ENCODE results near the gene ABLIM2. TPM values are rescaled to one million over a fixed set of nuclear protein-coding genes. Genes with fewer than 3 reads are reported as not detected.

ABLIM2 gene
- total RNA-seq, 4 donors from 2014 or later, result 4.2 to 28.5 (median 8.7) TPM

GRCh38 chr4:8136972-8137710, 21.5 kb downstream of the ABLIM2 start:
- intact Hi-C loops (cut with DNase I), result no loop called here
- no peak overlapping the region for H3K4me3 ChIP-seq
- DNase-seq (ENCODE audit: extremely low spot score), result no peak
- TF ChIP-seq CTCF (IDR thresholded peaks at IDR 0.05), result no peak
- TF ChIP-seq POLR2A (IDR thresholded peaks at IDR 0.05; ENCODE audit: low read depth), result no peak
- no peak for TF ChIP-seq POLR2AphosphoS5 (IDR thresholded peaks at IDR 0.05)
- TF ChIP-seq EP300 (IDR thresholded peaks at IDR 0.05), result no peak
- no peaks in the 10 kb centered on the region for H3K27me3 ChIP-seq
- H3K4me1 ChIP-seq, result peaks cover 4 to 12% (median 11%) of the 10 kb centered on the region in 4 donors
- H3K36me3 ChIP-seq, result no peaks in the 10 kb centered on the region
- no peaks in the 10 kb centered on the region for H3K9me3 ChIP-seq
- no peak overlapping the region for H3K27ac ChIP-seq (replicated peaks in 1 of 4)
- 93% methylated on average over 11 of the region's 19 CpGs for WGBS

DNA sequence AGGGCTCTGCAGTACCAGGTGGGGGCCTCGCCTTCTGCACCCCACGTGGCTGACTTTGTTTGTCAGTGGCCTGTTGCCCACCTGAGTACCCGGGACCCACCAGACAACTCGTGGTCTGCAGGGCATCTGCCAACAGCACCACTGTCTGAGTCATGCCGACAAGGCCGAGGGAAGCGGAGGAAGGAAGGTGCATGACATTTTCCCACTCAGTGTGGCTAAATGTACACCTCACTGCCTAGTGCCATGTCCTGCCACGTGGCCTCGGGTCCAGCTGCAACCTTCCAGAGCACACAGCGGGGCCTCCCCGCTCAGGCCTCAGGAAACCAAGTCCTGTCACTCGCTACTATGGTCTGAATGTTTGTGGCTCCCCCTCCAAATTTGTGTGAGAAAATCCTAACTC, 22.1 kb downstream of the ABLIM2 start:
- no peak for TF ChIP-seq CTCF (IDR thresholded peaks at IDR 0.05)
- no peak for TF ChIP-seq POLR2AphosphoS5 (IDR thresholded peaks at IDR 0.05)
- Histone ChIP-seq H3K27ac (replicated peaks in 1 of 4) (no peak overlapping the region), H3K4me3 (no peak overlapping the region), H3K27me3 (no peaks in the 10 kb centered on the region), H3K9me3 (no peaks in the 10 kb centered on the region), H3K36me3 (no peaks in the 10 kb centered on the region), H3K4me1 (peaks cover under 1 to 7% (median 5%) of the 10 kb centered on the region in 4 donors)
- no peak for DNase-seq (ENCODE audit: extremely low spot score)
- intact Hi-C loops (cut with DNase I), result no loop called here
- WGBS, result 88% methylated on average over 7 of the region's 12 CpGs

- Histone ChIP-seq H3K9me3 (no peaks in the 10 kb centered on the region), H3K4me3 (no peak overlapping the region), H3K27me3 (no peaks in the 10 kb centered on the region), H3K27ac (replicated peaks in 1 of 4) (no peak overlapping the region), H3K36me3 (no peaks in the 10 kb centered on the region), H3K4me1 (no peaks in the 10 kb centered on the region)
- intact Hi-C loops (cut with DNase I), result no loop called here
- DNase-seq (ENCODE audit: extremely low spot score), result no peak
- WGBS, result 90% methylated on average over 15 of the region's 15 CpGs
- TF ChIP-seq POLR2AphosphoS5 (IDR thresholded peaks at IDR 0.05) (no peak), EP300 (IDR thresholded peaks at IDR 0.05) (no peak), CTCF (IDR thresholded peaks at IDR 0.05) (no peak), POLR2A (IDR thresholded peaks at IDR 0.05; ENCODE audit: low read depth) (no peak)
These were observed 22.9 kb downstream of the ABLIM2 start for GRCh38 chr4:8135666-8136065.

DNA sequence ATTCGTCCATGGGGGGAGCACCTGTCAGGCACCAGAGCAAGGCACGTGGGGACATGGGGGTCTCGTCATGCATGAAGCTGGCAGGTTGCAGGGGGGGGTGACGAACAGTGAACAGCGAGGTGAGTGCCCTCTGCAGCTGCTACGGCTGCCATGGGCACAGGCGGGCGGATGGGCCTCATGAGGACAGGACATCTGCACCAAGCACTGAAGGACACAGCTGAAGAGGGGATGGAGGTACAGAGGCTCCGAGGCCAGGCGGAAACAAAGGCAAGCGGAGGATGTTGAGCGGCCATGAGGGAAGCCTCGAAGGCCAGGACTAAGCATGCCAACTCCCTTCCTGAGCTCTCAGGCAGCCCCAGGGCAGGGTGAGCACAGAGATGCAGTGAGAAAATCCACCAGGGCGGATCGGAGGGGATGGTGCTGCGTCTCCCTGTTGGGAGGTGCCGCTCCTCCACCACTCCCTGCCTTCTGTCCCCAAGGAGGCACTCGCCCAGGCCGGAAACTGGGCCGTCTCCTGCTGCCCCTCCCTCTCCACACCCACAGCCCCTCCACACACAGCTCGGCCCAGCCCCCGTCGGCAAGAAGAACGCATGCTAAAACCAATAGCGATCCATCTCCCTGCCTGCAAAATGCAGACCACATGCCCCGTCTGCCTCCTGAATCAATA, 24.6 kb downstream of the ABLIM2 start:
- no peak for DNase-seq (ENCODE audit: extremely low spot score)
- H3K27me3 ChIP-seq, result no peaks in the 10 kb centered on the region
- intact Hi-C loops (cut with DNase I), result no loop called here
- TF ChIP-seq POLR2A (IDR thresholded peaks at IDR 0.05; ENCODE audit: low read depth) (no peak), EP300 (IDR thresholded peaks at IDR 0.05) (no peak), CTCF (IDR thresholded peaks at IDR 0.05) (no peak), POLR2AphosphoS5 (IDR thresholded peaks at IDR 0.05) (no peak)
- no peaks in the 10 kb centered on the region for H3K4me1 ChIP-seq
- no peaks in the 10 kb centered on the region for H3K36me3 ChIP-seq
- H3K27ac ChIP-seq (replicated peaks in 1 of 4), result no peak overlapping the region
- H3K9me3 ChIP-seq, result no peaks in the 10 kb centered on the region
- H3K4me3 ChIP-seq, result no peak overlapping the region
- 84% methylated on average over 26 of the region's 26 CpGs for WGBS
